Calu3 (cell line): ENCODE data around the gene SPATS2L. TPM values are rescaled to one million over a fixed set of nuclear protein-coding genes. Genes with fewer than 3 reads are reported as not detected.

Experiments used
- BruUV-seq: library from RNA; stranded (reverse); fragments of 400-500 nt; replicated peaks from 2 replicates; lab custom pipeline; 2021; lab: Mats Ljungman, UMichigan
- CTCF ChIA-PET: fragments of 300-600 bp; sonication (Branson Sonifier 250); formaldehyde crosslinking; loops from one replicate; lab custom pipeline; 2022; ENCODE audit warnings: antibody characterized with exemption; lab: Charles Lee
- DNase-seq: peaks from one replicate; pipeline ENCODE4 v3.0.0; 2022
- H3K27ac Mint-ChIP-seq: one replicate; pipeline ENCODE4 v1.8.0; 2022; ENCODE audit warnings: mixed read lengths; ENCODE audit not compliant: unreplicated experiment
- H3K27me3 Mint-ChIP-seq: one replicate; pipeline ENCODE4 v1.8.0; 2022; ENCODE audit warnings: mixed read lengths; ENCODE audit not compliant: unreplicated experiment
- H3K36me3 Mint-ChIP-seq: one replicate; pipeline ENCODE4 v1.8.0; 2022; ENCODE audit warnings: mild to moderate bottlenecking, moderate library complexity, mixed read lengths; ENCODE audit not compliant: insufficient read depth, unreplicated experiment
- H3K4me1 Mint-ChIP-seq: one replicate; pipeline ENCODE4 v1.8.0; 2022; ENCODE audit warnings: mild to moderate bottlenecking, low read depth, mixed read lengths; ENCODE audit not compliant: unreplicated experiment
- H3K4me3 Mint-ChIP-seq: one replicate; pipeline ENCODE4 v1.8.0; 2022; ENCODE audit warnings: mild to moderate bottlenecking, low read depth, moderate library complexity, mixed read lengths; ENCODE audit not compliant: unreplicated experiment
- H3K9me3 Mint-ChIP-seq: one replicate; pipeline ENCODE4 v1.8.0; 2022; ENCODE audit warnings: low read depth, mixed read lengths; ENCODE audit not compliant: unreplicated experiment
- intact Hi-C: fragments of 100-400 bp; cut with micrococcal nuclease; formaldehyde crosslinking; loops from one replicate; pipeline ENCODE4 v1.10.0; 2022; ENCODE audit not compliant: unreplicated experiment
- total RNA-seq: library from RNA; stranded (reverse); gene quantifications from 2 replicates; pipeline ENCODE4 v1.2.3, GENCODE V29; 2022
- TF ChIP-seq, protein P1 (sequence below): fragments of 200-600 bp; IDR thresholded peaks from one replicate; pipeline ENCODE4 v1.8.0; 2022; ENCODE audit warnings: antibody characterized with exemption; ENCODE audit not compliant: unreplicated experiment

Gene SPATS2L
- total RNA-seq, 1 experiment from 2014 or later: 378 TPM

DNA sequence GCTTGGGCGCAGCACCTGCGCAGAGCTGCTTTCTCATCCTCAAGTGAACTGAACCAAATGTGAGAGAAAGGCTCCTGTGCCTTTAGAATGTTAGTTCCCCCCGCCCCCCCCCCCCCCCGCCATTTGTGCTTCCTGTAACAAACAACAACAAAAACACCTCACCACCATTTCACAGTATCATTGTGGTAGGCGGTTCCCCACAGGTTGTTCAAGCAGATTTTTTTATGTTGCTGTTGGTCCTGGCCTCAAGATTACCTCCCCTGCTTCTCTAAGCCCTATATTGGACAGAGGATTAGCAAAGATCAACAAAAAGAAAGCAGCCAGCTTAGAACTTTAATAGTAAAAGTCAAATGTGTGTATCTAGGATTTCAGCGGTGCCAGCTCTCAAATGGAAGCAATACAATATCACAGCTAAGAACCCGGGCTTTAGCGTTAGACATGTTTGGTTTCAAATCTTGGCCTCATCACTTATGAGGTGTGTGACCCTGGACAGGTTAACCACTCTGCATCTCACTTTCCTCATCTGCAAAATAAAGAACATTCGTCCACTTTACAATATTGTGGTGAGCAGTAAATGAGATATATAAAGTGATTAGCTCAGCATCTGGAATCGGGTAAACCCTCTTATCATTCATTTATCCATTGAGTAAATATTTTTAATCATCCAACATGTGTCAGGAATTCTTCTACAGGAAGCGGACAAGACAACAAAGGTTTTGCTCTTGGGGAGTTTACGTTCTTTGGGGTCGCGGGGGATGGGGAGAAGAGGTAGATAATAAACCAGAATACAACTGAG is 118.7 kb downstream of the SPATS2L start:
- intact Hi-C loops: no loop called here
- no peak overlapping the region for H3K27ac Mint-ChIP-seq
- H3K9me3 Mint-ChIP-seq: no peaks in the 10 kb centered on the region
- no TSS peak for BruUV-seq
- H3K4me3 Mint-ChIP-seq: no peak overlapping the region
- CTCF ChIA-PET: interaction anchor here (0.7 kb wide), 1 partner anchor 51 kb away, joined by 5 read pairs; no protein-coding TSS in a partner anchor
- no peaks in the 10 kb centered on the region for H3K27me3 Mint-ChIP-seq
- DNase-seq: no peak
- H3K4me1 Mint-ChIP-seq: no peaks in the 10 kb centered on the region
- H3K36me3 Mint-ChIP-seq: peaks cover 36% of the 10 kb centered on the region
- TF ChIP-seq, protein P1, sequence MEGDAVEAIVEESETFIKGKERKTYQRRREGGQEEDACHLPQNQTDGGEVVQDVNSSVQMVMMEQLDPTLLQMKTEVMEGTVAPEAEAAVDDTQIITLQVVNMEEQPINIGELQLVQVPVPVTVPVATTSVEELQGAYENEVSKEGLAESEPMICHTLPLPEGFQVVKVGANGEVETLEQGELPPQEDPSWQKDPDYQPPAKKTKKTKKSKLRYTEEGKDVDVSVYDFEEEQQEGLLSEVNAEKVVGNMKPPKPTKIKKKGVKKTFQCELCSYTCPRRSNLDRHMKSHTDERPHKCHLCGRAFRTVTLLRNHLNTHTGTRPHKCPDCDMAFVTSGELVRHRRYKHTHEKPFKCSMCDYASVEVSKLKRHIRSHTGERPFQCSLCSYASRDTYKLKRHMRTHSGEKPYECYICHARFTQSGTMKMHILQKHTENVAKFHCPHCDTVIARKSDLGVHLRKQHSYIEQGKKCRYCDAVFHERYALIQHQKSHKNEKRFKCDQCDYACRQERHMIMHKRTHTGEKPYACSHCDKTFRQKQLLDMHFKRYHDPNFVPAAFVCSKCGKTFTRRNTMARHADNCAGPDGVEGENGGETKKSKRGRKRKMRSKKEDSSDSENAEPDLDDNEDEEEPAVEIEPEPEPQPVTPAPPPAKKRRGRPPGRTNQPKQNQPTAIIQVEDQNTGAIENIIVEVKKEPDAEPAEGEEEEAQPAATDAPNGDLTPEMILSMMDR: no peak

DNA sequence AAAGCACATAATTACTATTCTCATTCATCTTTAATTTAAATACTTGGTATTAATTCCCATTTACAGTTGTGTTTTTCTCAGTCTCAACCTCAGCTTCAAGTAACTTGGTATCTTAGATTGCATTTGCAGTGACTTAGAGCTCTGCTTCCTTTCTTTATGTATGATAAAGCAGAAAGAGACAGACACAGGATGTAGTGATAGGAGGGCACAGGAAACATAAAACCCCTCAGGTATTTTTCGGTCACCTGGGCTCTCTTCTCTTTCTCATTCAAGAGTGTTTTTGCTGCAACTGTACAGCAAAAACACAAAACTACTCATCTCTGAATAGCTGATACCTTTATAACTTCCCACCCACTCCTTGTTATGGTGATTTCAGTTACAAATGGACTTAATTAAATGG is 120.3 kb downstream of the SPATS2L start:
- no TSS peak for BruUV-seq
- H3K4me1 Mint-ChIP-seq: peaks cover 1% of the 10 kb centered on the region
- H3K27me3 Mint-ChIP-seq: no peaks in the 10 kb centered on the region
- TF ChIP-seq, protein P1: no peak
- H3K36me3 Mint-ChIP-seq: peaks cover 28% of the 10 kb centered on the region
- intact Hi-C loops: no loop called here
- no peak overlapping the region for H3K4me3 Mint-ChIP-seq
- DNase-seq: no peak
- CTCF ChIA-PET: no interaction called here
- H3K9me3 Mint-ChIP-seq: no peaks in the 10 kb centered on the region
- no peak overlapping the region for H3K27ac Mint-ChIP-seq

DNA sequence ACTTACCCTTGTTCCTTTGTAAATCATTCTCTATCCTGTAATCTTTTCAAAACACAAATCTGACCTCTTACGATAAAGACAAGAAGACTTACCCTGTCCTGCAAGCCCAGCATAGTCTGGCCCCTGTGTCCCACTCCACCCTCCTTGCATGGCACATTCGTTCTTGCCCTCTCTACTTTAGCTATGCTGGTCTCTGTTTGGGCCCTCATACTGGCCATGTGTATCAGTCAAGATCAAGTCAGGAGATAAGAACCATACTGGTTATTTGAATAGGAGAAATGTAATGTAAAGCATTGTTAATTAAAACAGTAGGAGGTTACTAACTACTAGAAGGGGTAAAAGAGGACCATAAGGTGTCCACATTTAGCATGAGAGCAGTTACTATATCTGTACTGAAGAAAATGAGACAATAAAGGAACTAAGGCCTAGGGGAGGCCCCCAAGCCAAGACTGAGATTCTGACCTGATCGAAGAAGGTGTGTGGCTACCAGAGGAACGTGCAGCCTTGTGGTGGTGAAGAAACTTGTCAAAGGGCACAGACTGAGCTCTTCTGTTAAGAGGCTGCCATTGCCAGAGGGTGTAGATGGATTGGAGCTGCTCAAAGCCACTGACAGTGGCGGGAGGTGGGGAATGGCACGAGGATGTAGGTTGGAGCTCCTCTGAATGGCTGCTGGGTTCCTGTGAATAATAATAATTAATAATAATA is 122.6 kb downstream of the SPATS2L start:
- CTCF ChIA-PET: interaction anchor here (0.6 kb wide), 1 partner anchor 715 kb away, joined by 3 read pairs; no protein-coding TSS in a partner anchor
- H3K9me3 Mint-ChIP-seq: no peaks in the 10 kb centered on the region
- peaks cover 11% of the 10 kb centered on the region for H3K36me3 Mint-ChIP-seq
- intact Hi-C loops: no loop called here
- H3K27me3 Mint-ChIP-seq: no peaks in the 10 kb centered on the region
- H3K4me3 Mint-ChIP-seq: no peak overlapping the region
- H3K4me1 Mint-ChIP-seq: peaks cover 13% of the 10 kb centered on the region
- BruUV-seq: no TSS peak
- no peak for DNase-seq
- H3K27ac Mint-ChIP-seq: no peak overlapping the region
- TF ChIP-seq, protein P1: no peak

DNA sequence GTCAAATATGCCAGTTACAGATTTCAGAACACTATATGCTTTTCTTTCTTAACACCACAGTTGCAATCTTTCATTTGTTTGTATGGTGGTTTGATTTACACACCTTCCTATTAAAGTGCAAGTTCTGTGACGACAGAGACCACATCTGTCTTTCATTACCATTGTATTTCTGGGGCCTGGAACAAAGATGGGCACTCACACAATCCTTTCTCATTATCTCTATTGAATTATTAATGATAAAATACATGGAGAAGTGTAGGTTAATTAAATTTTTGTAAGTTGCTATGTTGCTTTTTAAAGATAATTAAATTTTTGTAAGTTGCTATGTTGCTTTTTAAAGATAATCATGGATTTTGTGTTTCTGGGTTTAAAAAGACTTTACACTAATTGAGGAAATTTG is 123.5 kb downstream of the SPATS2L start:
- CTCF ChIA-PET: no interaction called here
- Mint-ChIP-seq H3K4me3 (no peak overlapping the region), H3K36me3 (peaks cover 11% of the 10 kb centered on the region), H3K27ac (no peak overlapping the region), H3K27me3 (no peaks in the 10 kb centered on the region), H3K9me3 (no peaks in the 10 kb centered on the region), H3K4me1 (peaks cover 13% of the 10 kb centered on the region)
- BruUV-seq: no TSS peak
- TF ChIP-seq, protein P1: no peak
- intact Hi-C loops: no loop called here
- DNase-seq: no peak
